Thymus (tissue), 11 donors: ENCODE measurements around the gene ZNF460. TPM values are rescaled to one million over a fixed set of nuclear protein-coding genes. Genes with fewer than 3 reads are reported as not detected.
"Not testable (repeated sequence)": the region's sequence is repeated elsewhere in the genome, so short reads cannot be mapped to it uniquely, and the experiment has no call there.

ENCODE experiments used
- DNase-seq, 9 donors: peaks; one replicate each; pipeline ENCODE4 v3.0.0-alpha.2; 2013; ENCODE audit warnings: low spot score in 9 of 9, low read depth in 6 of 9, missing footprints in 1 of 9
- H3K27ac ChIP-seq, 2 donors: one replicate each; pipeline ENCODE4 v1.5.1; 2013; ENCODE audit warnings: control low read depth in 1 of 2, low read depth in 1 of 2, low read length in 1 of 2, mild to moderate bottlenecking in 1 of 2, moderate library complexity in 1 of 2
- H3K27me3 ChIP-seq, 2 donors: one replicate each; pipeline ENCODE4 v1.5.1; 2013; ENCODE audit warnings: low read length in 1 of 2; ENCODE audit not compliant: control insufficient read depth in 2 of 2, insufficient read depth in 1 of 2
- H3K36me3 ChIP-seq, 2 donors: one replicate each; pipeline ENCODE4 v1.5.1; 2013; ENCODE audit warnings: low read length in 1 of 2, mild to moderate bottlenecking in 1 of 2, moderate library complexity in 1 of 2; ENCODE audit not compliant: control insufficient read depth in 2 of 2, insufficient read depth in 2 of 2
- H3K4me1 ChIP-seq, 2 donors: one replicate each; pipeline ENCODE4 v1.5.1; 2013; ENCODE audit warnings: low read length in 2 of 2; ENCODE audit not compliant: control insufficient read depth in 2 of 2, insufficient read depth in 2 of 2
- H3K4me3 ChIP-seq, 2 donors: one replicate each; pipeline ENCODE4 v1.5.1; 2013; ENCODE audit warnings: low read length in 2 of 2, control low read depth in 1 of 2, mild to moderate bottlenecking in 1 of 2
- H3K9me3 ChIP-seq, 2 donors: one replicate each; pipeline ENCODE4 v1.5.1; 2013; ENCODE audit warnings: low read length in 1 of 2, mild to moderate bottlenecking in 1 of 2; ENCODE audit not compliant: control insufficient read depth in 2 of 2, insufficient read depth in 1 of 2
- WGBS: extraction: QIAGEN DNeasy Blood & Tissue Kit; methylation state at CpG from one replicate; pipeline ENCODE4 v1.1.7; 2013; 5-methylcytosine and 5-hydroxymethylcytosine counted together
- polyA plus RNA-seq: library from polyadenylated mRNA; stranded (reverse); fragments of 200-250 nt; gene quantifications from one replicate; pipeline ENCODE4 v1.2.3, GENCODE V29; 2013
- total RNA-seq: library from RNA; stranded (reverse); fragments of 120-200 nt; gene quantifications from one replicate; pipeline ENCODE4 v1.2.4, GENCODE V29; 2013
- donor health status: healthy.

Gene ZNF460
- total and polyA plus RNA-seq, 2 donors = 1.4 to 20.7 TPM

DNA sequence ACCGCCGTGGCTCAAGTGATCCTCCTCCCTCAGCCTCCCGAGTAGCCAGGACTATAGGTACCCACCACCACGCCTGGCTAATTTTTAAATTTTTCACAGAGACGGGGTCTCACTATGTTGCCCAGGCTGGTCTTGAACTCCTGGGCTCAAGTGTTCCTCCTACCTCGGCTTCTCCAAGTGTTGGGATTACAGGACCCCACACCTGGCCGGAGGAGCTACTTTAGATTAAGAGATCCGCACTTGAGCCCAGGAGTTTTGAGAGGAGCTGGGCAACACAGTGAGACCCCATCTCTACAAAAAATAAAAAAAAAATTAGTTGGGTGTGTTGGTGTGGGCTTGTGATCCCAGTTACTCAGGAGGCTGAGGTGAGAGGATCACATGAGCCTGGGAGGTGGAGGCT, 9.0 kb upstream of the ZNF460 start:
- WGBS = 98% methylated on average over 8 of the region's 8 CpGs
- H3K4me3 ChIP-seq = no peak overlapping the region

GRCh38 chr19:57273014-57273413, 7.3 kb upstream of the ZNF460 start:
- no peak for DNase-seq
- WGBS = 97% methylated on average over 1 of the region's 1 CpG

More for the DNA sequence above, 9.0 kb upstream of the ZNF460 start:
- Histone ChIP-seq H3K27ac (no peak overlapping the region), H3K4me1 (no peaks in the 10 kb centered on the region), H3K36me3 (no peaks in the 10 kb centered on the region), H3K27me3 (no peaks in the 10 kb centered on the region), H3K9me3 (no peaks in the 10 kb centered on the region)
- no peak for DNase-seq

DNA sequence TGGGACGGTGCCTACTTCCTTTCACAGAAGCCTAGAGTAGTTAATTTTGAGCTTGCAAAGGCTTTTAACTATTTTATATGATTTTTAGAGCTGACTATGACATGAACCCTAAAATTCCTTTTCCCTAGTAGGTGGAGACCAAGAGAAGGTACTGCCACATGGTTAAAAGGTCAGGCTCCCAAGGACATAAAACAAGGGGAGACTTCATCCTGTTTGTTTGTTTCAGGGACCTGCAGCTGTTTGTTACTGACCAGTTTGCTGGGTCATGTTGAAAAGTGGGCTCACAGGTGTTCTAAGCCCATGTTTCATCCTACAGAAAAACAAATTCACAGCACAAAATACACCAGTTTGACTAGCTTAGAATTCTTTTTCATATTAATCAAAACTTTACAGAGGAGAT, 3.9 kb upstream of the ZNF460 start:
- H3K36me3 ChIP-seq = no peaks in the 10 kb centered on the region
- no peaks in the 10 kb centered on the region for H3K27me3 ChIP-seq
- WGBS = 94% methylated on average over 1 of the region's 1 CpG
- no peaks in the 10 kb centered on the region for H3K9me3 ChIP-seq
- H3K4me1 ChIP-seq = peaks cover 6 to 9% of the 10 kb centered on the region in 2 donors
- H3K4me3 ChIP-seq = no peak overlapping the region
- no peak overlapping the region for H3K27ac ChIP-seq
- no peak for DNase-seq

More at GRCh38 chr19:57273014-57273413, 7.3 kb upstream of the ZNF460 start:
- no peaks in the 10 kb centered on the region for H3K4me1 ChIP-seq
- no peaks in the 10 kb centered on the region for H3K36me3 ChIP-seq
- no peaks in the 10 kb centered on the region for H3K27me3 ChIP-seq
- no peaks in the 10 kb centered on the region for H3K9me3 ChIP-seq
- H3K27ac ChIP-seq = no peak overlapping the region
- no peak overlapping the region for H3K4me3 ChIP-seq

GRCh38 chr19:57278481-57278880, 1.8 kb upstream of the ZNF460 start:
- H3K4me1 ChIP-seq = peaks cover 15 to 18% of the 10 kb centered on the region in 2 donors
- H3K4me3 ChIP-seq, H3K27ac ChIP-seq, H3K27me3 ChIP-seq, H3K9me3 ChIP-seq, DNase-seq, H3K36me3 ChIP-seq: not testable (repeated sequence)
- WGBS = 98% methylated on average over 2 of the region's 2 CpGs

DNA sequence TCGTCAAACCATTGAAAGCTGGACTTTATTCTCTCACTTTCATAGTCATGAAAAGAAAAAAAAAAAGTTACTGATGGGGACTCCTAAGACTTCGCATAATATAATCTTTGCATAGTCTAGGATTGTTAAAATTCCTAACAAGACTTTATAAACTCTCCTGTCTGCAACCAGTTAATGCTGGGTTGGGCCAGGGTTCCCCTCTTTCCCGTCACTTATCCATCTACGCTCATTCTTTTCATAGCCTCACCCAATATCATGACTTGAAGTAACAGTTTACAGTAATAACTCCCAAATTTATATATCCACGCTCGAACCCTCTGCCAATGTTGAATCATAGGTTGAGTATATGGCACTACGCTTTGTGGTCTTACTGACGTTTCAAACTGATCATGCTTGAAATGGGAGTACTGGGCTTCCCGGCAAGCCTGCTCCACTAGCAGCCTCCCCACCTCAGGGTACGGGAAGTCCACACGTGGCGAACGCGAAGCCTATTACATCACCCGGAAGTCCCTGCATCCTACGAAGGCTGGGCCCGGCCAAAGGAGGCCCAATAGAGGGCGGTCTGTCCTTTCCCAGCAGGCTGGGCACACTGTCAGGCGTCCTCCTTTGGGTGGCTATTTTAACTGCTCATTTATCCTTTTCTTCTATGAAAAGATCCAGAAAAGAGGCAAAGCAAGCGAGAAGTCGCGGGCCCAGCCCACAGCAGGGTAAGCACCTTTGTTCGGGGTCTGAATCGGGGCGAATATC, 694 bp upstream of the ZNF460 start:
- Histone ChIP-seq H3K36me3 (peaks cover 7 to 19% of the 10 kb centered on the region in 2 donors), H3K4me3 (peak overlapping the region; percentile 76 to 92), H3K27ac (peak overlapping the region; percentile 99), H3K9me3 (no peaks in the 10 kb centered on the region), H3K27me3 (no peaks in the 10 kb centered on the region), H3K4me1 (peaks cover 15 to 18% of the 10 kb centered on the region in 2 donors)
- DNase-seq = peak; percentile 3 to 89 (median 69)
- 7% methylated on average over 25 of the region's 25 CpGs for WGBS

GRCh38 chr19:57280962-57281400, 696 bp downstream of the ZNF460 start:
- Histone ChIP-seq H3K27me3 (no peaks in the 10 kb centered on the region), H3K27ac (peak overlapping the region; percentile 99), H3K4me3 (peak overlapping the region; percentile 76 to 92), H3K4me1 (peaks cover 15 to 18% of the 10 kb centered on the region in 2 donors), H3K36me3 (peaks cover 19 to 33% of the 10 kb centered on the region in 2 donors), H3K9me3 (no peaks in the 10 kb centered on the region)
- DNase-seq = peak in 1 of 9 donors; percentile 18
- WGBS = 4% methylated on average over 6 of the region's 6 CpGs

GRCh38 chr19:57282011-57282643, 1.8 kb downstream of the ZNF460 start:
- DNase-seq = no peak
- no peaks in the 10 kb centered on the region for H3K9me3 ChIP-seq

DNA sequence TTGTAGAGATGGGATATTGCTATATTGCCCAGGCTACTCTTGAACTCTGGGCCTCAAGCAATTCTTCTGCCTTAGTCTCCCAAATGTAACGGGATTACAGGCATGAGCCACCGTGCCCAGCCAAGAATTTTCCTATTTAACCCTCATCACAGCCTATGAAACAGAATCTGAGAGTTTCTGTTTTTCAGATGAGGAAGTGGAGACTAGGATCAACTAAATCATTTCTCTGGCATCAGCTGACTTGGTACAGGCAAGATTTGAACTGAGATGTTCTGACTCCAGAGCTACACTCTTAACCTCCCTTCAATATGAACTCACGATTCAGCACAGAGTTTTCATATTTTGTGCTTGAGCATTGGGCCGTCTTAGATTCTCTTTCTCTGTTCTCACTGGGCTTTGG, 8.1 kb downstream of the ZNF460 start:
- H3K27me3 ChIP-seq = no peaks in the 10 kb centered on the region

More at GRCh38 chr19:57282011-57282643, 1.8 kb downstream of the ZNF460 start:
- Histone ChIP-seq H3K36me3 (peaks cover 28 to 44% of the 10 kb centered on the region in 2 donors), H3K27me3 (no peaks in the 10 kb centered on the region), H3K27ac (peak overlapping the region in 1 of 2 donors; percentile 18), H3K4me1 (peaks cover 15 to 18% of the 10 kb centered on the region in 2 donors), H3K4me3 (no peak overlapping the region)
- WGBS = 89% methylated on average over 5 of the region's 5 CpGs

DNA sequence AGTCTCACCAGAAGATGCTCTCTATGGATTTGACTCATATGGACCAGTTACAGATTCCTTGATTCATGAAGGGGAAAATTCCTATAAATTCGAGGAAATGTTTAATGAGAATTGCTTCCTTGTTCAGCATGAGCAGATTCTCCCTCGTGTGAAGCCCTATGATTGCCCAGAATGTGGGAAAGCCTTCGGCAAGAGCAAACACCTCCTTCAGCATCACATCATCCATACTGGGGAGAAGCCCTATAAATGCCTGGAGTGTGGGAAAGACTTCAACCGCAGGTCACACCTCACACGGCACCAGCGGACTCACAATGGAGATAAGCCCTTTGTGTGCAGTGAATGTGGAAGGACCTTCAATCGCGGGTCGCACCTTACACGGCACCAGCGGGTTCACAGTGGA, 10.7 kb downstream of the ZNF460 start:
- WGBS = 97% methylated on average over 11 of the region's 11 CpGs
- peaks cover 0 to 8% of the 10 kb centered on the region in 2 donors for H3K9me3 ChIP-seq
- no peak overlapping the region for H3K4me3 ChIP-seq
- H3K4me1 ChIP-seq = no peaks in the 10 kb centered on the region
- H3K27ac ChIP-seq = no peak overlapping the region
- H3K36me3 ChIP-seq = peaks cover 62 to 71% of the 10 kb centered on the region in 2 donors
- no peak for DNase-seq
- H3K27me3 ChIP-seq = no peaks in the 10 kb centered on the region

More for the DNA sequence above, 8.1 kb downstream of the ZNF460 start:
- 98% methylated on average over 4 of the region's 4 CpGs for WGBS
- Histone ChIP-seq H3K36me3 (peaks cover 82 to 85% of the 10 kb centered on the region in 2 donors), H3K4me3 (no peak overlapping the region), H3K9me3 (peaks cover 0 to 8% of the 10 kb centered on the region in 2 donors), H3K4me1 (no peaks in the 10 kb centered on the region), H3K27ac (no peak overlapping the region)
- DNase-seq = no peak
